ENCODE data around the gene PPRC1.

DNA sequence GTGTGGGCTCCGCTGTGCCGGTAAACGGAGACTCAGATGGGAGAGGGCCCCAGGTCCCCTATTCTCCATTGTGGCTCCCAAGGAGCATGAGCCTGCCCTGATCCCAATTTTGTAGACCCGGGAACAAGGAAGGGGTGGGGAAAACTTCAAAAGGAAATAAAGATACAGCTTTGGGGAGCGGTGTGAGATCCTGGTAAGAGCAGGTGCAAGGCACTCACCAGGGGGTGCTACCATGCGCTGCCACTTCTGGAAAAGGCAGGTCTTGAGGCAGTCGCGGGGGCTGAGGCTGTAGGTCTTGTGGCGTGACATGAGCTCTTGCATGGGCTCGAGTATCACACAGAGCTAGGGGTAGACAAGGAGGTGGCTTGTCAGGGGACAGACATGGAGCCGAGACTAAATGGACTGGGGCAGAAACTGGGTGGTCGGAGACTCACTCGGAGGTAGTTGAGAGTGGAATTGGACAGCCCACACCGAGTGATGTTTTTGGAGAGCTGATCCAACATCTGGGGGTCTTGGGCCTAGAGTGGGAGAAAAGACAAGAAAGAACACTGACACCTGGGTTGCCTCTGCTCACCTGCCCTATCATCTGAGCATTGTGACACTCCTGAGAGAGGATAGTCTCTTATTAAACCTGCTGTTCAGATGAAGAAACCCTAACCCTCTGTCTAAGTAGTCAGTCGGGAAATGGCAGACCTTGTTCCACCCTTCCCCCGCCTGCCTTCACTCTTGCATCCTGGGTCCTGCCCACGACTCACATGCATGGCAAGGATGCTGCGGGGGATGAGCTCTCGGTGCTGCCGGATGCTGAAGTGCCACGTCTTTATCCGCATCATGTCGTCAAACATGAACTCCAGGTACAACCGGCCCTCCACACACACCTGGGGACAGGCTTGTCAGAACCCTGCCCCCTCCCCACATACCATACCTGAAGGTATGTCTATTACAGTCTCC lies 23.4 kb upstream of the PPRC1 start:
- TF ChIP-seq, protein P1, sequence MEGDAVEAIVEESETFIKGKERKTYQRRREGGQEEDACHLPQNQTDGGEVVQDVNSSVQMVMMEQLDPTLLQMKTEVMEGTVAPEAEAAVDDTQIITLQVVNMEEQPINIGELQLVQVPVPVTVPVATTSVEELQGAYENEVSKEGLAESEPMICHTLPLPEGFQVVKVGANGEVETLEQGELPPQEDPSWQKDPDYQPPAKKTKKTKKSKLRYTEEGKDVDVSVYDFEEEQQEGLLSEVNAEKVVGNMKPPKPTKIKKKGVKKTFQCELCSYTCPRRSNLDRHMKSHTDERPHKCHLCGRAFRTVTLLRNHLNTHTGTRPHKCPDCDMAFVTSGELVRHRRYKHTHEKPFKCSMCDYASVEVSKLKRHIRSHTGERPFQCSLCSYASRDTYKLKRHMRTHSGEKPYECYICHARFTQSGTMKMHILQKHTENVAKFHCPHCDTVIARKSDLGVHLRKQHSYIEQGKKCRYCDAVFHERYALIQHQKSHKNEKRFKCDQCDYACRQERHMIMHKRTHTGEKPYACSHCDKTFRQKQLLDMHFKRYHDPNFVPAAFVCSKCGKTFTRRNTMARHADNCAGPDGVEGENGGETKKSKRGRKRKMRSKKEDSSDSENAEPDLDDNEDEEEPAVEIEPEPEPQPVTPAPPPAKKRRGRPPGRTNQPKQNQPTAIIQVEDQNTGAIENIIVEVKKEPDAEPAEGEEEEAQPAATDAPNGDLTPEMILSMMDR (IDR thresholded peaks at IDR 0.05): no peak
- TF ChIP-seq POLR2AphosphoS5 (IDR thresholded peaks at IDR 0.05): no peak

Measured in sigmoid colon (tissue), 4 donors.